ENCODE data around the gene SOX5.
"Not testable (repeated sequence)": the region's sequence is repeated elsewhere in the genome, so short reads cannot be mapped to it uniquely, and the experiment has no call there.

Gene SOX5

GRCh38 chr12:23533699-23534098, 415.8 kb downstream of the SOX5 start:
- H3K27me3 ChIP-seq (ENCODE audit: low read depth), result no peaks in the 10 kb centered on the region
- H3K36me3 ChIP-seq (replicated peaks), result no peaks in the 10 kb centered on the region
- in situ Hi-C loops (cut with MboI; ENCODE audit: low sequenced_read_pairs), result no loop called here
- no peak for DNase-seq (ENCODE audit: low spot score in 2 of 2)
- H3K4me1 ChIP-seq, result no peaks in the 10 kb centered on the region
- H3K4me3 ChIP-seq, result no peak overlapping the region
- H3K9me3 ChIP-seq, result no peaks in the 10 kb centered on the region

- Histone ChIP-seq H3K27me3 (ENCODE audit: low read depth) (no peaks in the 10 kb centered on the region), H3K4me1 (no peaks in the 10 kb centered on the region)
- in situ Hi-C loops (cut with MboI; ENCODE audit: low sequenced_read_pairs), result no loop called here
Observed at GRCh38 chr12:23533265-23533664, 416.2 kb downstream of the SOX5 start.

DNA sequence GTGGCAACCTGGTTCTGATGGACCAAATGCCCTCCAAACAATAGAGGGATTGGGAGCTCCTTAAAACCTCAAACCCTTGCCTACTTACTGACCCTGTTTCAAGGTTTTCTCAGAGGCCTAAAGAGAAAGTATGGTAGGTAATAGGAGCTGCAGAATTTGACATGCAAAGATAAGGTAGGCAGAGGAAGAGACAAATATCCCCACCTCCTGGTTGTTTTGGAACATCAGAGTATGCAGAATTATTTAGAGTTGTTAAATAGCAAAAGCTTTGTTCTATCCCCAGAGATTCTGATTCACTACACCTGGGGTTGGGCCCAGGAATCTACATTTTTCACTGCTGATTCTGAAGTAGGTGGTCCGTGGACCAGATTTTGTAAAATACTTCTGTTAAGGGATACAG, 421.2 kb downstream of the SOX5 start:
- H3K27me3 ChIP-seq (ENCODE audit: low read depth), result no peaks in the 10 kb centered on the region
- H3K9me3 ChIP-seq, result no peaks in the 10 kb centered on the region
- in situ Hi-C loops (cut with MboI; ENCODE audit: low sequenced_read_pairs), result no loop called here
- DNase-seq (ENCODE audit: low spot score in 2 of 2), result no peak
- H3K36me3 ChIP-seq (replicated peaks), result no peaks in the 10 kb centered on the region
- no peaks in the 10 kb centered on the region for H3K4me1 ChIP-seq
- no peak overlapping the region for H3K4me3 ChIP-seq

More at GRCh38 chr12:23533265-23533664, 416.2 kb downstream of the SOX5 start:
- Histone ChIP-seq H3K9me3 (no peaks in the 10 kb centered on the region), H3K4me3 (no peak overlapping the region), H3K36me3 (replicated peaks) (no peaks in the 10 kb centered on the region)
- DNase-seq (ENCODE audit: low spot score in 2 of 2), result no peak

GRCh38 chr12:23525450-23526072, 423.9 kb downstream of the SOX5 start:
- Histone ChIP-seq H3K9me3 (no peaks in the 10 kb centered on the region), H3K27me3 (ENCODE audit: low read depth) (no peaks in the 10 kb centered on the region), H3K36me3 (replicated peaks) (no peaks in the 10 kb centered on the region), H3K4me3 (no peak overlapping the region), H3K4me1 (no peaks in the 10 kb centered on the region)
- in situ Hi-C loops (cut with MboI; ENCODE audit: low sequenced_read_pairs), result no loop called here
- DNase-seq (ENCODE audit: low spot score in 2 of 2), result no peak

DNA sequence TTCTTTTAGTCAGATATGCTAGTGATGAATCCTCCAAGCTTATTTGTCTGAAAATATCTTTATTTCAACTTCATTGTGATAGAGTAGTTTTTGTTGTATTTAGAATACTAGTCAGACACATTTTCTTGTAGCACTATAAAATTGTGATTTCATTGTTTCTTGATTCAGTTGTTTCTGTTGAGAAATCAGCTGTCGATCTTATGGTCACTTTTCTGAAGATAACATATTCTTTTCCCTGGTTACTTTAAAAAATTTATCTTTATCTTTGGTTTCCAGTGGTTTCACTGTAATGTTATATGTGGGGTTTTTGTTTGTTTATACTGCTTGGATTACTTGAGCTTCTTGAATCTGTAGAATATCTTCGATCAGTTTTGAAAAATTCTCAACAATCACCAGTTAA, 426.1 kb downstream of the SOX5 start:
- no peaks in the 10 kb centered on the region for H3K4me1 ChIP-seq
- no peak overlapping the region for H3K4me3 ChIP-seq
- no peak for DNase-seq (ENCODE audit: low spot score in 2 of 2)
- no peaks in the 10 kb centered on the region for H3K9me3 ChIP-seq
- in situ Hi-C loops (cut with MboI; ENCODE audit: low sequenced_read_pairs), result no loop called here
- no peaks in the 10 kb centered on the region for H3K27me3 ChIP-seq (ENCODE audit: low read depth)
- H3K36me3 ChIP-seq (replicated peaks), result no peaks in the 10 kb centered on the region

- DNase-seq (ENCODE audit: low spot score in 2 of 2); in situ Hi-C loops (cut with MboI; ENCODE audit: low sequenced_read_pairs); H3K27me3 ChIP-seq (ENCODE audit: low read depth); H3K36me3 ChIP-seq (replicated peaks); H3K9me3 ChIP-seq; H3K4me3 ChIP-seq; H3K4me1 ChIP-seq: not testable (repeated sequence)
Observed at GRCh38 chr12:23519444-23519843, 430.0 kb downstream of the SOX5 start.

- H3K4me3 ChIP-seq; H3K9me3 ChIP-seq; H3K36me3 ChIP-seq (replicated peaks); DNase-seq (ENCODE audit: low spot score in 2 of 2); H3K4me1 ChIP-seq; H3K27me3 ChIP-seq (ENCODE audit: low read depth); in situ Hi-C loops (cut with MboI; ENCODE audit: low sequenced_read_pairs): not testable (repeated sequence)
Observed at GRCh38 chr12:23515785-23516184, 433.7 kb downstream of the SOX5 start.

- Histone ChIP-seq H3K4me3 (no peak overlapping the region), H3K36me3 (replicated peaks) (no peaks in the 10 kb centered on the region), H3K27me3 (ENCODE audit: low read depth) (no peaks in the 10 kb centered on the region), H3K4me1 (no peaks in the 10 kb centered on the region), H3K9me3 (no peaks in the 10 kb centered on the region)
- in situ Hi-C loops (cut with MboI; ENCODE audit: low sequenced_read_pairs), result no loop called here
- DNase-seq (ENCODE audit: low spot score in 2 of 2), result no peak
Observed at GRCh38 chr12:23510484-23510883, 439.0 kb downstream of the SOX5 start.

DNA sequence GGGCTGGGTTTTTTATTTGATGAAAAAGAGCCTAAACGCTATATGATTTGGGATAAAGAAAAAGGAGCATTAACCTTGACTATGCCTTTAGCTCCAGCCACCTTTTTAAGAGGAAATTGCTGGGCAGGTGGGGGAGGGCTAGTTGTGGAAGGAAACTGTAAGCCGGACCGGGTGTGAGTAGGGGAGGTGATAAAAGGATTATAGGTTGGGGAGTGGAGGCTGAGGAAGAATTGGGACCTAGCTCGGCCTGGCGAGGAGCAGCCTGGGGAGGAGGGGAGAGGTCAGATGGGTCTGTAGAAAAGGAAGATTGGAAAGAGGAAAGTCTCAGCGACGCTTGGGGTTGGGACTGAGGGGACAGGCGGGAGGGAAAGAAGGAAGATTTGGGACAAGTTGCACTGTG, 439.6 kb downstream of the SOX5 start:
- not testable (repeated sequence) for H3K4me3 ChIP-seq

DNA sequence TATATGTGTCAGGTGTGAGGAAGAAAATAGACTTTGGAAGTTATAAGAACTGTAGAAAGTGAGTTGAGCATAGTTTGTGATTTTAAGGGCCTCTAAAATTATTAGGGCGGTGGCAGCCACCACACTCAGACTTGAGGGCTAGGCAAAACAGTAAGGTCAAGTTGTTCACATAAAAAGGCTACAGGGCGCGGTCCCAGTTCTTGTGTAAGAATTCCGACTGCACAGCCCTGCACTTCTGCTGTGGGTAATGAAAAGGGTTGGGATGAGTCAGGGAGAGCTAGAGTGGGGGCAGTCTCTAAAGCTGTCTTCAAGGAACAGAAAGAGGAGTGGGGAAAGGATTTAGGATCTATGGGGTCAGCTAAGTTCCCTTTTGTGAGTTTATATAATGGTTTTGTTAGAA, 441.7 kb downstream of the SOX5 start:
- H3K27me3 ChIP-seq (ENCODE audit: low read depth); in situ Hi-C loops (cut with MboI; ENCODE audit: low sequenced_read_pairs); H3K4me3 ChIP-seq; DNase-seq (ENCODE audit: low spot score in 2 of 2); H3K4me1 ChIP-seq; H3K9me3 ChIP-seq; H3K36me3 ChIP-seq (replicated peaks): not testable (repeated sequence)

More for the DNA sequence above, 439.6 kb downstream of the SOX5 start:
- H3K9me3 ChIP-seq; H3K4me1 ChIP-seq; H3K36me3 ChIP-seq (replicated peaks); DNase-seq (ENCODE audit: low spot score in 2 of 2); in situ Hi-C loops (cut with MboI; ENCODE audit: low sequenced_read_pairs); H3K27me3 ChIP-seq (ENCODE audit: low read depth): not testable (repeated sequence)

DNA sequence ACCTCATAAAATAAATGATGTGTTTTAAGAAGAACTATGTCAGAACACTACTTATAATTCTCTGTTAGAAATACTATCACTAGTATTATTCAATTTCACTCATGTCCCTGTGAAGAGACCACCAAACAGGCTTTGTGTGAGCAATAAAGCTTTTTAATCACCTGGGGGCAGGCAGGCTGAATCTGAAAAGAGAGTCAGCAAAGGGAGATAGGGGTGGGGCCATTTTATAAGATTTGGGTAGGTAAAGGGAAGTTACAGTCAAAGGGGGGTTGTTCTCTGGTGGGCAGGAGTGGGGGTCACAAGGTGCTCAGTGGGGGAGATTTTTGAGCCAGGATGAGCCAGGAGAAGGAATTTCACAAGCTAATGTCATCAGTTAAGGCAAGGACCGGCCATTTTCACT, 443.7 kb downstream of the SOX5 start:
- H3K27me3 ChIP-seq (ENCODE audit: low read depth); H3K9me3 ChIP-seq; in situ Hi-C loops (cut with MboI; ENCODE audit: low sequenced_read_pairs); H3K4me3 ChIP-seq; DNase-seq (ENCODE audit: low spot score in 2 of 2); H3K36me3 ChIP-seq (replicated peaks); H3K4me1 ChIP-seq: not testable (repeated sequence)

DNA sequence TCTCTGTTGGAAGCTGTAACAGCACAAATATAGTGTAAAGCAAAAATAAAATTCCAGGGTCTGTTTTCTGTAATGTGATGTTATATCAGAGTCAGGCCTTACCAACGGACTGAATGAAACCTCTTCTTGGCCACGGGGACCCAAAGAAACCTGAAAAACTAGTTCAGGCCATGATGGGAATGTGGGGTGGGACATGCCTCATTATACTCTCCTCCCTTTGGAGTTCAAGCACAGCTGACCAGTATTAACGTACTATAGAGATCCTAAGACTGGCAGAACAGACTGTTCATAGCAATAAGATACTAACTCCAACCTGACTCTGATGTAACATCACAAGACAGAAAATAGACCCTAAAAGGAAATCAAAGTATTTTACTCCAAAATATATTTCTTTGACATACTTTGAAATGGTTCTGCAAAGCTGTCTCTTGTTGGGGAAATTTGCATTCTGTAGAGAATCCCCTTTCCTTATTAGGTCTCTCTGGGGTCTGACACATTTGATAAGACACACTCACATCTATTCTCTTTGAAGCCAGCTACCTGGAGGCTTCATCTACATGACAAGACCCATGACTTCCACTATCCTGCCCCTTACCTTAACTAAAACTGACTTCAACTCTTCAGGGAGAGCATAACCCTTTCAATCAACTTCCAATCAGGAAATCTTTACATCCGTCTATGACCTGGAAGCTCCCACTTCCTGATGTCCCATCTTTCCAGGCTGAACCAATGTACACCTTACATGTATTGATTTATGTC, 444.6 kb downstream of the SOX5 start:
- in situ Hi-C loops (cut with MboI; ENCODE audit: low sequenced_read_pairs), result no loop called here
- no peak for DNase-seq (ENCODE audit: low spot score in 2 of 2)
- H3K4me3 ChIP-seq, result no peak overlapping the region
- H3K4me1 ChIP-seq, result no peaks in the 10 kb centered on the region
- H3K9me3 ChIP-seq, result no peaks in the 10 kb centered on the region
- H3K27me3 ChIP-seq (ENCODE audit: low read depth), result no peaks in the 10 kb centered on the region
- no peaks in the 10 kb centered on the region for H3K36me3 ChIP-seq (replicated peaks)

DNA sequence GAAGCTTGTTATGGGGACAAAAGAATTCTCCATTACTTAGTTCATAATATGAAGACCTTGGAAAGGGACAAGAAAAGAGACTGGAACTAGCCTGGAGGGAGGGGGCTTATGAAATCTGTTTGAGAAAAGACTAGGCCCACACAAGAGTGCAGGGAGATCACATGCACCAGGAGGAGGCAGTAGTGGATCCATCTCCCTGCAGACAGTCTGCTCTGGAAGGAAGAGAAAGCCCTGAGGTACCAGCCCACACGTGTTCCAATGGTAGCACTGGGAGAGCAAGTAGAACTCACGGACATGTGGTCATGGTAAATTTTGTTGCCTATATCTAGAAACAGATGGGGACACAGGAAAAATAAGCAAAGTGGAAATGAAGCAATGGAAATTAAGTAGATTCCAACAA, 445.4 kb downstream of the SOX5 start:
- no peak for DNase-seq (ENCODE audit: low spot score in 2 of 2)
- no peaks in the 10 kb centered on the region for H3K36me3 ChIP-seq (replicated peaks)
- H3K27me3 ChIP-seq (ENCODE audit: low read depth), result no peaks in the 10 kb centered on the region
- no peak overlapping the region for H3K4me3 ChIP-seq
- H3K9me3 ChIP-seq, result no peaks in the 10 kb centered on the region
- no peaks in the 10 kb centered on the region for H3K4me1 ChIP-seq
- in situ Hi-C loops (cut with MboI; ENCODE audit: low sequenced_read_pairs), result no loop called here

DNA sequence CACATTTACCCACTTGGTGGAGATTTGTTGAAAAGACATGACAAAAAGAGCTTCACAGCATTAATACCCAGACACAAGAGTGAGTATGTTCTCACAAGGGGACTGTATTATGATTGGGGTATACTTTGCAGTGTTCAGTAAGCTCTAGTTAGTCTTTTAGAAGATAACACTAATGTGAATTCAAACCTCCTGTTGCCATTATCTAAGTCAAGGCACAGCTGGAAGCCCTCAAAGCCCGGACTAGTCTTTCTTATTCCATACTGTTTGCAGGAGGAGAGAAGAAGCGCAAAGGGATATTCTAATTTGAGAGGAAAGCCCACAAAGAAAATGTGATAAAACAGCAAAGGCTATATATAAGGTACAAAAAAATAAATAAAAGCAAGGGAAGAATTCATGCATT, 445.9 kb downstream of the SOX5 start:
- H3K36me3 ChIP-seq (replicated peaks), result no peaks in the 10 kb centered on the region
- no peak overlapping the region for H3K4me3 ChIP-seq
- DNase-seq (ENCODE audit: low spot score in 2 of 2), result no peak
- no peaks in the 10 kb centered on the region for H3K9me3 ChIP-seq
- H3K27me3 ChIP-seq (ENCODE audit: low read depth), result no peaks in the 10 kb centered on the region
- in situ Hi-C loops (cut with MboI; ENCODE audit: low sequenced_read_pairs), result no loop called here
- H3K4me1 ChIP-seq, result no peaks in the 10 kb centered on the region

- Histone ChIP-seq H3K4me1 (no peaks in the 10 kb centered on the region), H3K36me3 (replicated peaks) (no peaks in the 10 kb centered on the region), H3K4me3 (no peak overlapping the region), H3K9me3 (no peaks in the 10 kb centered on the region), H3K27me3 (ENCODE audit: low read depth) (no peaks in the 10 kb centered on the region)
- in situ Hi-C loops (cut with MboI; ENCODE audit: low sequenced_read_pairs), result no loop called here
- DNase-seq (ENCODE audit: low spot score in 2 of 2), result no peak
Observed at GRCh38 chr12:23502259-23502658, 447.2 kb downstream of the SOX5 start.
